Measurements from ENCODE around the gene EFCAB14.
"Not testable (repeated sequence)": the region's sequence is repeated elsewhere in the genome, so short reads cannot be mapped to it uniquely, and the experiment has no call there.

Gene EFCAB14

GRCh38 chr1:46721686-46722205 is 2.8 kb upstream of the EFCAB14 start:
- Histone ChIP-seq H3K27me3 (ENCODE audit: insufficient read depth, low read length, poor library complexity) (no peaks in the 10 kb centered on the region), H3K36me3 (ENCODE audit: insufficient read depth, low read length) (peaks cover 4% of the 10 kb centered on the region; the same call in 1 of the 2 replicates), H4K20me1 (ENCODE audit: insufficient read depth, low read length) (no peaks in the 10 kb centered on the region; the same call in 1 of the 2 replicates), H3K9ac (ENCODE audit: low read depth, low read length) (no peak overlapping the region), H3K4me1 (ENCODE audit: insufficient read depth, low read length) (peaks cover 24% of the 10 kb centered on the region), H3K4me3 (ENCODE audit: low read depth in 1 of 2, low read length in 2 of 2) (no peak overlapping the region), H3K9me3 (ENCODE audit: insufficient read depth, low read length, severe bottlenecking) (no peaks in the 10 kb centered on the region), H3K4me2 (ENCODE audit: insufficient read depth, low read length) (no peak overlapping the region), H3K27ac (ENCODE audit: low read length) (no peak overlapping the region), H3K79me2 (ENCODE audit: insufficient read depth, low read length) (peaks cover 21% of the 10 kb centered on the region), H2AFZ (ENCODE audit: low read depth, low read length) (no peak overlapping the region)
- no peak for TF ChIP-seq EZH2 (IDR thresholded peaks at IDR 0.05; ENCODE audit: borderline replicate concordance, low read depth, low read length, severe bottlenecking)
- TF ChIP-seq CTCF (IDR thresholded peaks at IDR 0.05; ENCODE audit: borderline replicate concordance, extremely low read depth, low read length, poor library complexity, severe bottlenecking), result no peak
- ATAC-seq (ENCODE audit: insufficient read depth, low read depth) (no peak), DNase-seq (no peak)

- H3K27me3 ChIP-seq (ENCODE audit: insufficient read depth, low read length, poor library complexity), result no peaks in the 10 kb centered on the region
- H3K27ac ChIP-seq (ENCODE audit: low read length), result no peak overlapping the region
- peaks cover 5% of the 10 kb centered on the region; the same call in 1 of the 2 replicates for H4K20me1 ChIP-seq (ENCODE audit: insufficient read depth, low read length)
- H3K36me3 ChIP-seq (ENCODE audit: insufficient read depth, low read length), result peaks cover 10% of the 10 kb centered on the region
- TF ChIP-seq CTCF (IDR thresholded peaks at IDR 0.05; ENCODE audit: borderline replicate concordance, extremely low read depth, low read length, poor library complexity, severe bottlenecking), result no peak
- no peak for TF ChIP-seq EZH2 (IDR thresholded peaks at IDR 0.05; ENCODE audit: borderline replicate concordance, low read depth, low read length, severe bottlenecking)
- H3K4me1 ChIP-seq (ENCODE audit: insufficient read depth, low read length), result peaks cover 30% of the 10 kb centered on the region
- no peaks in the 10 kb centered on the region for H3K9me3 ChIP-seq (ENCODE audit: insufficient read depth, low read length, severe bottlenecking)
- no peak overlapping the region for H2AFZ ChIP-seq (ENCODE audit: low read depth, low read length)
- H3K4me3 ChIP-seq (ENCODE audit: low read depth in 1 of 2, low read length in 2 of 2), result no peak overlapping the region
- ATAC-seq (ENCODE audit: insufficient read depth, low read depth), result no peak
- H3K9ac ChIP-seq (ENCODE audit: low read depth, low read length), result no peak overlapping the region
- peaks cover 27% of the 10 kb centered on the region for H3K79me2 ChIP-seq (ENCODE audit: insufficient read depth, low read length)
- no peak for DNase-seq
- no peak overlapping the region for H3K4me2 ChIP-seq (ENCODE audit: insufficient read depth, low read length)
These were observed 2.3 kb upstream of the EFCAB14 start for GRCh38 chr1:46721204-46721603.

- not testable (repeated sequence) for DNase-seq; H3K9ac ChIP-seq (ENCODE audit: low read depth, low read length); H3K4me3 ChIP-seq (ENCODE audit: low read depth in 1 of 2, low read length in 2 of 2); H3K27ac ChIP-seq (ENCODE audit: low read length); H3K9me3 ChIP-seq (ENCODE audit: insufficient read depth, low read length, severe bottlenecking); H2AFZ ChIP-seq (ENCODE audit: low read depth, low read length); H3K4me2 ChIP-seq (ENCODE audit: insufficient read depth, low read length); H3K27me3 ChIP-seq (ENCODE audit: insufficient read depth, low read length, poor library complexity); H4K20me1 ChIP-seq (ENCODE audit: insufficient read depth, low read length); ATAC-seq (ENCODE audit: insufficient read depth, low read depth)
- H3K4me1 ChIP-seq (ENCODE audit: insufficient read depth, low read length), result peaks cover 32% of the 10 kb centered on the region
- peaks cover 27% of the 10 kb centered on the region for H3K79me2 ChIP-seq (ENCODE audit: insufficient read depth, low read length)
- peaks cover 18% of the 10 kb centered on the region for H3K36me3 ChIP-seq (ENCODE audit: insufficient read depth, low read length)
These were observed 1.4 kb upstream of the EFCAB14 start for GRCh38 chr1:46720319-46720718.

GRCh38 chr1:46719689-46720088 is 775 bp upstream of the EFCAB14 start:
- Histone ChIP-seq H3K4me1 (ENCODE audit: insufficient read depth, low read length) (peaks cover 32% of the 10 kb centered on the region), H3K4me3 (ENCODE audit: low read depth in 1 of 2, low read length in 2 of 2) (peak overlapping the region; percentile 74 to 93; a peak in 3 of 4 replicates), H3K79me2 (ENCODE audit: insufficient read depth, low read length) (peaks cover 27% of the 10 kb centered on the region), H2AFZ (ENCODE audit: low read depth, low read length) (peak overlapping the region; percentile 87), H3K27me3 (ENCODE audit: insufficient read depth, low read length, poor library complexity) (no peaks in the 10 kb centered on the region), H3K27ac (ENCODE audit: low read length) (no peak overlapping the region), H3K4me2 (ENCODE audit: insufficient read depth, low read length) (peak overlapping the region; percentile 85), H3K9me3 (ENCODE audit: insufficient read depth, low read length, severe bottlenecking) (no peaks in the 10 kb centered on the region), H3K9ac (ENCODE audit: low read depth, low read length) (peak overlapping the region; percentile 90), H3K36me3 (ENCODE audit: insufficient read depth, low read length) (peaks cover 23% of the 10 kb centered on the region), H4K20me1 (ENCODE audit: insufficient read depth, low read length) (peaks cover 6% of the 10 kb centered on the region; the same call in 1 of the 2 replicates)
- TF ChIP-seq EZH2 (IDR thresholded peaks at IDR 0.05; ENCODE audit: borderline replicate concordance, low read depth, low read length, severe bottlenecking), result no peak
- no peak for TF ChIP-seq CTCF (IDR thresholded peaks at IDR 0.05; ENCODE audit: borderline replicate concordance, extremely low read depth, low read length, poor library complexity, severe bottlenecking)
- DNase-seq (no peak), ATAC-seq (ENCODE audit: insufficient read depth, low read depth) (no peak)
